HepG2 (cell line): ENCODE data around the gene RAB9A. TPM values are rescaled to one million over a fixed set of nuclear protein-coding genes. Genes with fewer than 3 reads are reported as not detected.

Source experiments
- ARID5B ChIP-seq: IDR thresholded peaks from 2 replicates; pipeline ENCODE4 v1.4.0; 2020; ENCODE audit warnings: mild to moderate bottlenecking, missing genetic modification reagents
- ARNT2 ChIP-seq: sonication (generic); formaldehyde crosslinking; IDR thresholded peaks from 2 replicates; pipeline ENCODE4 v1.8.0; 2022; ENCODE audit warnings: mild to moderate bottlenecking, low read depth, missing genetic modification reagents, moderate library complexity
- CERS6 ChIP-seq: sonication (generic); formaldehyde crosslinking; IDR thresholded peaks from 2 replicates; pipeline ENCODE4 v1.5.0; 2020; ENCODE audit warnings: missing genetic modification reagents
- GABPA ChIP-seq, 2 experiments: IDR thresholded peaks; 2 replicates each; pipeline ENCODE4 v1.6.1; 2011 to 2016; ENCODE audit warnings: low read depth in 2 of 2, low read length in 1 of 2, missing biosample characterization in 1 of 2, missing genetic modification characterization in 1 of 2
- GATA4 ChIP-seq: sonication (generic); IDR thresholded peaks from 2 replicates; pipeline ENCODE4 v1.6.1; 2016; ENCODE audit warnings: antibody characterized with exemption, low read depth, borderline replicate concordance
- GMEB1 ChIP-seq: sonication (generic); formaldehyde crosslinking; IDR thresholded peaks from 2 replicates; pipeline ENCODE4 v1.5.1; 2020; ENCODE audit warnings: missing genetic modification reagents, mild to moderate bottlenecking, borderline replicate concordance
- KLF9 ChIP-seq: IDR thresholded peaks from 2 replicates; pipeline ENCODE4 v1.6.1; 2016; ENCODE audit warnings: low read depth
- MZF1 ChIP-seq: sonication (generic); formaldehyde crosslinking; IDR thresholded peaks from 2 replicates; pipeline ENCODE4 v1.8.1; 2023; ENCODE audit warnings: mild to moderate bottlenecking, missing genetic modification reagents, borderline replicate concordance
- ZBTB4 ChIP-seq: sonication (generic); formaldehyde crosslinking; IDR thresholded peaks from 2 replicates; pipeline ENCODE4 v1.4.0; 2020; ENCODE audit warnings: missing genetic modification reagents, mild to moderate bottlenecking, borderline replicate concordance
- ZNF501 ChIP-seq: sonication (generic); formaldehyde crosslinking; IDR thresholded peaks from 2 replicates; pipeline ENCODE4 v1.5.1; 2020; ENCODE audit warnings: mild to moderate bottlenecking, moderate library complexity, missing genetic modification reagents
- ZNF549 ChIP-seq: sonication (generic); formaldehyde crosslinking; IDR thresholded peaks from 2 replicates; pipeline ENCODE4 v1.5.0; 2020; ENCODE audit warnings: missing genetic modification reagents
- ZNF563 ChIP-seq: sonication (generic); formaldehyde crosslinking; IDR thresholded peaks from 2 replicates; pipeline ENCODE4 v1.8.0; 2022; ENCODE audit warnings: mild to moderate bottlenecking, moderate library complexity, missing genetic modification reagents
- ZNF770 ChIP-seq: sonication (generic); formaldehyde crosslinking; IDR thresholded peaks from 2 replicates; pipeline ENCODE4 v1.5.0; 2020; ENCODE audit warnings: mild to moderate bottlenecking, missing genetic modification reagents
- polyA plus RNA-seq, 8 experiments: library from polyadenylated mRNA; depleted of rRNA in 3 of 8; stranded (reverse) in 7 of 8; unstranded in 1 of 8; fragments of >200 nt; fragmentation: Illumina TruSeq in 4 of 8; extraction: Trizol in 4 of 8; gene quantifications; 2 replicates each; pipeline versions ENCODE4 v1.2.1 to v1.2.3, GENCODE V29; 2011 to 2016; ENCODE audit warnings: low read depth in 4 of 8, missing spikeins in 1 of 8, mixed read lengths in 1 of 8; ENCODE audit not compliant: insufficient read depth in 1 of 8
- total RNA-seq, 5 experiments: library from RNA; depleted of rRNA; stranded (reverse); fragments of >200 nt; fragmentation: Illumina TruSeq; extraction: Trizol; gene quantifications; 2 replicates each; pipeline ENCODE4 v1.2.3, GENCODE V29; 2016; ENCODE audit warnings: low read depth in 1 of 5

Gene RAB9A
- total and polyA plus RNA-seq, 2 of the 13 experiments (the other 11 are each of a cell fraction or from before 2014, with no cell fraction given): 10.5 to 23.1 TPM

GRCh38 chrX:13688958-13689740, at the start of gene RAB9A (continued):
- TF ChIP-seq ARID5B (CRISPR knock-in tag): peak; percentile 31
- no peak for TF ChIP-seq KLF9 (CRISPR knock-in tag)
- no peak for TF ChIP-seq ZNF549 (CRISPR knock-in tag)
- 0 out of 2 replicates have a peak, but pooled peaks have one; percentile 66 for TF ChIP-seq ARNT2 (CRISPR knock-in tag)
- TF ChIP-seq ZNF770: 0 out of 2 replicates have a peak, but pooled peaks have one; percentile 28
- no peak for TF ChIP-seq GATA4
- no peak for TF ChIP-seq MZF1 (CRISPR knock-in tag)
- TF ChIP-seq GABPA (IDR thresholded peaks at IDR 0.05; ENCODE audit: low read depth, low read length): no peak
- TF ChIP-seq GABPA (CRISPR knock-in tag; IDR thresholded peaks at IDR 0.05; ENCODE audit: low read depth): no peak
- no peak for TF ChIP-seq CERS6 (CRISPR knock-in tag)
- TF ChIP-seq GMEB1 (CRISPR knock-in tag): peak; percentile 31; the same call in 1 of the 2 replicates
- TF ChIP-seq ZNF563 (CRISPR knock-in tag): 0 out of 2 replicates have a peak, but pooled peaks have one; percentile 33
- no peak for TF ChIP-seq ZBTB4 (CRISPR knock-in tag)
- TF ChIP-seq ZNF501: peak; percentile 48; the same call in 1 of the 2 replicates
